Measurements from ENCODE around the gene WFIKKN2.

WFIKKN2 gene

DNA sequence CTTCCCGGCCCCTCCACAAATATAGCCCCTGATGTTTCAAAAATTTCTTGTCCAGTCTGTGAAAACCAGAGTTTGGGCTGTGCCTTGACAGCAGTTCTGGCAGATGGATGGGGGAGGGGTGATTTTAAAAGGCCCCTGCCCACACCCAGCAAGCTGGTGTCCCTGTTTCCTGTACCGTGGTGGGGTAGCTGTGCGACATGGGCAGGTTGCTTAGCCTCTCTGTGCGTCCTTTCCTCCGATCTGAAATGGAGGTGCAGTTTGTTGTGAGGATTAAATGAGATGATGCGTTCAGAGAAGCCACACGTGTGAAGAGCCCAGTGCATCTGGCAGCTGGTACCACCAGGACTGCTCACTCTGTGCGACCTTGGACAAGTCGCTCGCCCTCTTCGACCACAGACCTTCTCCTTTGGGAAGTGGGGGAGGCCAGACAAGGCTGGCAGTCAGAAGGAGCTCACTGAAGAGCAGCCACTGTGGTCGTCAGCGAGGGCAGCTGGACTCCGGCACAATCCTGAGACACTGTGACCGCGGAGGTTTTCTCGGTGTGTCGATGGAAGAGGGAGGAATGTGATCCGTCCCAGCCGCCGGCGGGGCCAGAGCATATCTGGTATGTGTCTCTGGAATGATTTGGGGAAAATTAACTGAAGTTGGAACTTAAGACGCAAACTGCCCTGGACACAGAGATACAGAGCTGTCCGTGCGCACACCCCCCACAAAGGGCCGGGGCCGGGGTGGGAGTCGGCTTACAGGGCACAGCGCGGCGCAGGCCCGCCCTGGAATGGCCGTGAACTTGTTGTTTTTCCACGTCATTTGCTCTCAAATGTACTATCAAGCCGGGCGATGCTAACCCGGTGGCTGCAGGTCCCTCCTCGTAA is 721 bp upstream of the WFIKKN2 start:
- no peak for DNase-seq (ENCODE audit: low spot score)

DNA sequence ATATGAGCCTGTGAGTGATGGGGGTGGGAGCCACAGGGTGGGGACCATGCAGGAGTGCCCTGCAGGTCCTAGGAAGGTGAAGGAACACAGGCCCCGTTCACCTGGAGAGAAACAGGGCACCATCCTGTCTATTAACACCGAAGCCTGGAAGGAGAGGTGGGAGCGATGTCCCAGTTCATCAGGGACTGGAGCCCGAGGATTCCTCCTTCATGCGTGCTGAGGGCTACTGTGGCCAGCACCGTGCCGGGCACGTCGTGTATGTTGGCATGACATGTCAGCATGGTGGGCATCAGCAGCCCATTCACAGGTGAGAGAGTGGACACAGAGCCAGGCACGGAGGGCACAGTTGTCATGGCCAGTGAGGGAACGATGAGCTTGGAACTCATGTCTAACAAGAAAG is 1.4 kb downstream of the WFIKKN2 start:
- DNase-seq (ENCODE audit: low spot score), result no peak

DNA sequence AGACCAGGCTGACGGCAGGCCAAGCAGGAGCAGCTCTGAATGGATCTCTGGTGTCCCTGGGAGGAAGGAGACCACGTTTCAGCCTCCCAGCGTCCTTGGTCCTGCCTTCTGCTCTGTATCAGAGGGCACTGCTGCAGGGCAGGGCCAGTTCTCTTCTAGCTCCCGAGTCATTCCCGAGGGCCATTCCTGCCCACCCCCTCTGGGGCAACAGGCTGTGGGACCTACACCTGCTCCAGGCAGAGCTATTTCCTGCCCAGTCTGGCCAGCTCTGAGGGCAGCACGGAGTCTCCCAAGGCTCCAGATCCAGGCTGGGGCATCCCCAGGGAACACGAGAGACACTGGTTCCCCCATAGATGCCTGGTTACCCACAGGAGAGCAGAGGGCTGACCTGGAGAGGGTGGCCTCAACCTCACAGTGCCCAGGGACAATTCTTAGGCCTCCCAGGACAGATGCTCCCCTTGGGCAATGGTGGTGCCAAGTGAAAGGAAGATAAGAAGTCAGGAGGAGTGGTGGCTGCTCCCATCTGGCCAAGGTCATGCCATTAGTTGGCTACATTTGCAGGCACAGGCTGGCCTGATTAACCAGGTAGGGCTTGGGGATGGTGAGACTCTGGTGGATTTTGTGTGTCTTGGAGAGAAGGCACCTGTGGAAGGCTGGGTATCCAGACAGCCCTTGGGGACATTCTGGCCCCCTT is 2.0 kb downstream of the WFIKKN2 start:
- DNase-seq (ENCODE audit: low spot score), result no peak

DNA sequence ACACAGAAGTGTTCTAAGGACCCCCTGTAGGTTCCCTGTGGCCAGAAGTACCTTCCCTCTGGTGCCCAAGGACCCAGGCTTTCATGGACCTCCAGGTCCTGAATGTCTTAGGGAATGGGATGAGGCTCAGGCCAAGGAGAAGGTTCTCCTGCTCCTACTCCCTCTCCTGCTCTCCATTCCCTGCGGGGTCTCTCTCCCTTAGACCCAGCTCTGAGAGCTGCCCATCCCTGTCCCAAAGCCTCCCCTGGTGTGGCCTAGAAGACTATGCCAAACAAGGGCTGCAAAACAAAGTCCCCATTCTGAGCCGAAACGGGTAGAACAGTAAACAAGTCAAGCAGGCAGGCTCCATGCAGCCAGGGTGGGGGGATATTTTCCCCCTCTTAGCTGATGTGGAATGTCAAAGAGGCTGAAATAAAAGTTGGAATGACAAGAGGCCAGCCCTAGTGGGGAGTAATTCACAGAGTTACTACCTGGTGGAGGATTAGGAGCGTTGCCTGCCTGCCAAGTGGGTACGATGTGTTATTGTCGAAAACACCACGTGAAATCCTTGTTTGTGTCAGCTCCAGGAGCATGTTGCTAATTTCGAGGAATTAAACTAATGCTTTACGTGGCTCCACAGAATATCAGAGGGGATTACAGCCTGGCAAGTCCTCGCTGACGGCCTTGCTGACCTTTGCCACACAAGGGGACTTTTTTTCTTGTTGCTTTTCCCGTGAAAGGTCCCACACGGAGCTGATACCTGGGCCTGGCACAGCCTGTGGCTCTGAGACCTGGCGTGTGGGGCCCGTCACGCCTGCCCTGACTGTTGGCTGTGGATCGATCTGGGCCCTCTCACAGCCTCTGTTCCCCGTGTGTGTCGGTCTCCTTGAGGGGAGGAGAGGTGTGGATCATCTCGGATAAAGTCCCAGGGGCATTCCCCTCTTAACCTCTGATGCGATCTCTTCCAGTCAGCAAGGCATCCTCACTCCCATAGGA is 2.9 kb downstream of the WFIKKN2 start:
- peak; percentile 84 for DNase-seq (ENCODE audit: low spot score)

DNA sequence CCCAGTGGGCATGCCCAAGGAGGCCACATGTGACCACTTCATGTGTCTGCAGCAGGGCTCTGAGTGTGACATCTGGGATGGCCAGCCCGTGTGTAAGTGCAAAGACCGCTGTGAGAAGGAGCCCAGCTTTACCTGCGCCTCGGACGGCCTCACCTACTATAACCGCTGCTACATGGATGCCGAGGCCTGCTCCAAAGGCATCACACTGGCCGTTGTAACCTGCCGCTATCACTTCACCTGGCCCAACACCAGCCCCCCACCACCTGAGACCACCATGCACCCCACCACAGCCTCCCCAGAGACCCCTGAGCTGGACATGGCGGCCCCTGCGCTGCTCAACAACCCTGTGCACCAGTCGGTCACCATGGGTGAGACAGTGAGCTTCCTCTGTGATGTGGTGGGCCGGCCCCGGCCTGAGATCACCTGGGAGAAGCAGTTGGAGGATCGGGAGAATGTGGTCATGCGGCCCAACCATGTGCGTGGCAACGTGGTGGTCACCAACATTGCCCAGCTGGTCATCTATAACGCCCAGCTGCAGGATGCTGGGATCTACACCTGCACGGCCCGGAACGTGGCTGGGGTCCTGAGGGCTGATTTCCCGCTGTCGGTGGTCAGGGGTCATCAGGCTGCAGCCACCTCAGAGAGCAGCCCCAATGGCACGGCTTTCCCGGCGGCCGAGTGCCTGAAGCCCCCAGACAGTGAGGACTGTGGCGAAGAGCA is 4.4 kb downstream of the WFIKKN2 start:
- no peak for DNase-seq (ENCODE audit: low spot score)

DNA sequence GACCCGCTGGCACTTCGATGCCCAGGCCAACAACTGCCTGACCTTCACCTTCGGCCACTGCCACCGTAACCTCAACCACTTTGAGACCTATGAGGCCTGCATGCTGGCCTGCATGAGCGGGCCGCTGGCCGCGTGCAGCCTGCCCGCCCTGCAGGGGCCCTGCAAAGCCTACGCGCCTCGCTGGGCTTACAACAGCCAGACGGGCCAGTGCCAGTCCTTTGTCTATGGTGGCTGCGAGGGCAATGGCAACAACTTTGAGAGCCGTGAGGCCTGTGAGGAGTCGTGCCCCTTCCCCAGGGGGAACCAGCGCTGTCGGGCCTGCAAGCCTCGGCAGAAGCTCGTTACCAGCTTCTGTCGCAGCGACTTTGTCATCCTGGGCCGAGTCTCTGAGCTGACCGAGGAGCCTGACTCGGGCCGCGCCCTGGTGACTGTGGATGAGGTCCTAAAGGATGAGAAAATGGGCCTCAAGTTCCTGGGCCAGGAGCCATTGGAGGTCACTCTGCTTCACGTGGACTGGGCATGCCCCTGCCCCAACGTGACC is 5.0 kb downstream of the WFIKKN2 start:
- no peak for DNase-seq (ENCODE audit: low spot score)

DNA sequence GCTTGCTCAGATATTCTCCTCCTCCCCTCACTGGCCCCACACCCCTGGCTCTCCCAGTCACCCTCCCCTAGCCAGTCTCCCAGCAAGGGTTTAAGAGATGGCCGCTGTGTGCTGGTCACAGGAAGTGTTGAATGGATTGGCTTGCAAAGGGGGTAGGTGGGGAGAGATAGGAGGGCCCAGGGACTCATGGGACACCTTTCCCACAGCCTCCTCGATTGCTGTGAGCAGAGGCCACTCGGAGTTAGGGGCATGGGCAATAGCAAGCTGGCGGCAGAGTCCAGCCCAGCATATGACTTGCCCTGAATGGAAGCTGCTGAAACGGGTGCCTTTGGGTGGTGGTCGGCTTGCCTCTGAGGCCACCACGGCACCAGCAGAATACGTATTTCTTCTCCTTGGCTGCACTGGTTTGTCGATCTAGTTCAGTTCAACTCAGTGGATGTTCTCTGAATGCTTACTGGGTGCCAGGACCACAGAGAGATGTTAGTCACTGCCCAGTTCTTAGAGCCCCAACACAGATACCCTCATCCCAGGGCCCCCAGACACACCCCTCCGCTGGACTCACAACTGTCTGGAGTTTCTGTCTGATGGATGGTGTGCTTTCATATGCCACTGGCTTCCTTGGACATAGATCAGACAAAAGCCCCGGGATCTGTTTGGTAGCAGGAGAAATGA is 6.0 kb downstream of the WFIKKN2 start:
- DNase-seq (ENCODE audit: low spot score), result no peak

DNA sequence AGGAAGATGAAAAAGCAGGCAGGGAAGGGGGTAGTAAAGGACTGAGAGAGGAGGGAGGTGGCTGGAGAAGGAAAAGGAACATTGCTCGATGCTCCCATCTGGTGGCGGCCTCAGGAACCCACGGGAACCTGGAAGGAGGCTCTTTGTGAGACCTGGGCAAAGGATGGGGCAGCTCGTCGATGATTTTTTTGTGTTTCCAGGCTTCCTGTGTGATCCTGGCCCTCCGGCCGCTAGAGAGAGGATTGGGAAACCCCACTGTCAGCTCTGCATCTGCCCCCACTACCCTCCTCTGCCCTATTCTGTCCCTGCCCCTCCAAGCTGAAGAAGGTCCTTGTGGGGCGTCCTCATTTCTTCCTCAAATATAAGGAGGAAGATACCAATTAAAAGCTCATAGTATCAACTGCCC is 6.6 kb downstream of the WFIKKN2 start:
- DNase-seq (ENCODE audit: low spot score), result peak; percentile 90

DNA sequence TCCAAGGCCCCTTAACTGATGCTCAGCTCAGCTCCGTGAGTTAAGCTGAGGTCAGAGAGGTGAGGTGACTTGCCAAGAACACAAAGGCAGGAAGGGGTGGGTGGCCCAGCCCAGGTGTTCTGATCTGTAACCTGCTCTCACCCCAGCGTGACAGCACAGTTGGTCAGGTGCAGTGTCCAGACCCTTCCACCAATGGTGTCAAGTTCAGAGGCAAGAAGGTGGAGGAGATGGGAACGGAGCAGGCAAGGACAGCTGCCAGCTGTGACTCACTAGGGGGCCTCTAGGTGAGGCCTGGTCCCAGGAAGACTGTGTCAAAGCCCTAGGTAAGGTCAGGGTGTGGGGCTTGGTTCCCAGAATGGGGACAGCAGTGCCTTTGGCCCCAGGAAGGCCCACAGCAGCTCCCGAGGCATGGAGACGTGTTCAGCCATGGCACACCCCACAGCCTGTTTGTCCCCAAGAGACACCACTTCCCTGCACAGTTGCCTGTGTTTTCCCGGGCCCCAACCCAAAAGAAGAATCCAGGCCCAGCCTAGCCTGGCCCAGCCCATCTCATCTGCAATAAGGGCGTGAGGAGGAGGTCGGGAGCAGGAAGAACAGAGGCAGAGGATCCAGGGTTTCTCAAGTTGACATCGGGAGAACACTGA is 7.2 kb downstream of the WFIKKN2 start:
- no peak for DNase-seq (ENCODE audit: low spot score)

DNA sequence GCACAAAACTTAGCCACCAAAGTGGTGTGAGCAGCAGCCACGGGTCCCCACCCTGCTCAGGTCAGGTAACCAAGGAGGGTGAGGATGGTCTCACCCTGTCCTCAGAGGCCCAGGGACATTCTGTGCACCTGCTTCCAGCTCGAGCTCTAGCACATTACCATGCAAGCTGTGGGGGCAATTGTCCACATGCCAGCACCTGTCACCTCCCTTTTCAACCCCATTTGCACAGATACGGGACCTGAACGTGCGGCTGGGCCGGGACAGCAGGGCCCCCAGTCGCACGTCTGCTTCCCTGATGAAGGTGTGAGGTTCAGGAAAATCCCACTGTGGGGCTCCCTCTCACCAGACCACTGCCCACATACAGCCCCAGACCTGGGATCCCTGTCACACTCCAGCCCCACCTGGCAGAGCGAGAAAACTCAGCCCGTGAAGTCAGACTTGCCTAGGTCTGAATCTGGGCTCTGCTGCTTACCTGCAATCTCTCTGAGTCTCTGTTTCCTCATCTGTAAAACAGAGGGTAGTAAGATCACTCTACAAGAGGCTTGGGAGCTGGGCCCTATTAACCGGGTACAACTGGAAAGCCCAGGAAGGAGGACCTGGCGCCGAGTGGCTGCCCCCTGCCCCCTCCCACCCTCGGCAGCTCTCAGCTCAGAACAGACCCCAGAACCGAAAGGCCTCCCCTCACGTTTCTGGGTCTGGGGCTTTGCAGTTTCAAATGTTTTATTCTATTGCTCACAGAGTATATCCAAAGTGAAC is 7.9 kb downstream of the WFIKKN2 start:
- DNase-seq (ENCODE audit: low spot score), result no peak

DNA sequence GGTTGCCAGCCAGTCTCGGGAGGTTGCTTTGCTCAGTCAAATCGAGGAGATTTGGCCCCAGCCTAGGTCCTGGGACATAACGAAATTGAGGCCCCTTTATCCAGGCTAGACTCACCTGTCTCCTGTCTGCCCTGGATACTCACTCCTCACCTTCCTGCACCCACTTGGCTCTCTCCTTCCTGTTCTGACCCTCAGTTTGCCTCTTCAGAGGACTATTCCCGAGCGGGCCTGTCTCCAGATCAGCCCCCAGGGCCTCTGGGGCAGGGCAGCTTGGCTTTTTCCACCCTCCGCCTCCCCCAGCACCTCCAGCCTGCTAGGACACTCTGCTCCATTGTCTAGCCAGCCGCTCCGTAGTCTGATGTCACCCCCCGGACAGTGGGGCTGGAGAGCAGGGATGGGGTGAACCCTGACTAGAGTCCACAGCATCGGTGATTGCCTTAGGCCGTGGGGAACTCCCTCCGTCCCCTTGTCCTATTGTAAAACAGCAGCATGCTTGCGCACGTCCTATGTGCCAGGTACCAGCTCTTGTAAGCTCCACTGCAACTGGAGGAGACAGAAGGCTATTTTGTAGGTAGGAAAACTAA is 8.8 kb downstream of the WFIKKN2 start:
- DNase-seq (ENCODE audit: low spot score), result peak; percentile 76

DNA sequence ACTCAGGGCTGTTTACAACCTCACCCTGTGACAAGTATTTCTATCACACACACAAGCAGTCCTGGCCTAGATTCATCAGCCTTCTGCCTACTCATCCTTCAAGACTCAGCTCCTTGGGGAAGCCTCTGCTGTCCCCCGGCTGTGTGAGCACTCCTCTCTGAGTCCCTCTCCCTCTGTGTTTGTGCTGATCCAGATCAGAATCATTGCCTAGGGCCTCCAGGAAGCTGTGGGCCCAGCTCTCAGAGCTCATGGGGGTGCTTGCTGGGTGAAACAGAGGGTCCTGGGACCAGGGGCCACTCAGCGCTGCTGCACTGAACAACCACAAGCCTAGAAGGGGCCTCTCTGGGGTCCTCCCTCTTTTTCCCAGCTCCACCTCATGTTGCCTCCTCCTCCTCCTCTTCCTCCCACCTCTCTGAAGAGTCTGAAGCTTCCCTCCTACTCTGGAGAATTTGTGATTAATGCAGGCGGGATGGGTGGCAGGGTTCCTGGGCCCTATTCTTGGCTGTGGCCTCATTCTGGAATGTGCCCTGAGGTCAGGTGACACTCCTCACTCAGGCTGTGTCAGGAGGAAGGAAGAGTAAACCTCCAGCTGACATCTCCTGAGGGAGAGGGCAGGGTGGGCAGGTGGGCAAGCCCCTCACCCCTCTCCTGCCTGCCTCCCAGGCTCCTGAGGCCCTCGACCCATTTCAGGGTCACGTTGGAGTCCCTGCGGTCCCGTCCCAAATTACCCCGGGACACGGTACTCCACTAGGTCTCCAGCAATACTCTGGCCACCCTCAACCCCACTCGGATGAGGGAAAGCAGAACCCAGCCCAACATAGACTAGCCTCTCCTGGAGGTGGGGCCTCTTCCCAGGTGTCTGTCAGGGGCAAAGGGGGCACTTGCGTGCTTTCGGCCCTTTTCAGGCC is 10.1 kb downstream of the WFIKKN2 start:
- DNase-seq (ENCODE audit: low spot score), result no peak

DNA sequence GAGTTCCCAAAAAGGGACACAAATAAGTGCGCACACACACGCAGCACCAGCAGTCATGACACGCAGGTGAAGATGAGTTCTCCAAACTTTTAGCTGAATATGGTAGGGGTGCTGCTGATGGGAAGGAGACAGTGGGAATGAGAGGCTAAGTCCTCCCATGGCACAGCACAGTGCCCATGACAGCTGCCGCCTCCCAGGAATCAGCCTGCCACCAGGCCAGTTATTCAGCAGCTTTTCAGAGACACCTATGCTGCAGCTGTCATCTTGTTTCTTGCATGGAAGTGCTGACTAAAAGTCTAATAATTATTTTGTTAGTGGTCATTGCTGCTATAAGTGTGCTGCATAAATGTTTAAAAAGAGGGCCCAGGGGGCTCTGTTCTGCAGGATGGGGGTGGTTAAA is 12.2 kb downstream of the WFIKKN2 start:
- DNase-seq (ENCODE audit: low spot score), result no peak

DNA sequence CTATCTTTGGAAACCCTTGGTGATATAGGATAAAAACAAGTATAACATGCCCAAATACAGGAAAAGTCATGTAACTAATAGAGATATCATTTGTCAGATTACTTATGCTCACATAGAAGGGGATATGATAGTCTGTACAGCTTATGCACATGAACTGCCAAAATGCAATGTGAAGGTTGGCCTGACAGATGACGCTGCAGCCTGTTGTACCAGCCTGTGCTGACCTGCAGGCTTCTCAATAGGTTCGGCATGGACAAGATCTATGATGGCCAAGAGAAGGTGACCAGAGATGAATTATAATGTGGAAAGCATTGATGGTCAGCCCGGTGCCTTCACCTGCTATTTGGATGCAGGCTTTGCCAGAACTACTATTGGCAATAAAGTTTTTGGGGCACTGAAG is 12.7 kb downstream of the WFIKKN2 start:
- DNase-seq (ENCODE audit: low spot score), result no peak

DNA sequence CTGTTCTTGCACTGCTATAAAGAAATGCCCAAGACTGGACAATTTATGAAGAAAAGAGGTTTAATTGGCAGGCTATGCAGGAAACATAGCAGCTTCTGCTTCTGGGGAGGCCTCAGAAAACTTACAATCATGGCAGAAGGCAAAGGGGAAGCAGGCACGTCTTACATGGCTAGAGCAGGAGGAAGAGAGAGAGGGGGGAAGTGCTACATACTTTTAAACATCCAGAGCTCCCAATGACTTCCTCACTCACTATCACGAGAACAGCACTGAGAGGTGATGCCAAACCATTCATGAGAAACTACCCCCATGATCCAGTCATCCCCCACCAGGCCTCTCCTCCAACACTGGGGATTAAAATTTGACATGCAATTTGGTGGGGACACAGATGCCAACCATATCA is 13.3 kb downstream of the WFIKKN2 start:
- DNase-seq (ENCODE audit: low spot score), result no peak

DNA sequence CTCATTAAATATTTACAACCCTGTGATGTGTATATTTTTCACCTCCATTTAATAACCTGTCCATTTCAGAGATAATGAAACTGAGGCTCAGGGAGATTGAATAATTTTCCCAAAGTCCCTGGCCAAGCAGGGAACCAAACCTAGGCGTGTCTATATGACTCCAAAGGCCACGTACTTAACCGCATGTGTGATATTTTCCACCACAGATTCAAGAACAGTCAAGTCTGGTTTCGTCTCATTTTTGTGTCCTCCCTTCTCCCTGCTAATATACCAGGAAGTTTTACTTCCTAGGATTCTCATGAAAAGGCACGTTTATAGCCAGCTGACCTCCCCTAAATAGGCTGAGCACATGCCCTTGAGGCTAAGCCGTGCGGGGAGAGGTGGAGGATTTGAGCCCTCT is 15.3 kb downstream of the WFIKKN2 start:
- no peak for DNase-seq (ENCODE audit: low spot score)

DNA sequence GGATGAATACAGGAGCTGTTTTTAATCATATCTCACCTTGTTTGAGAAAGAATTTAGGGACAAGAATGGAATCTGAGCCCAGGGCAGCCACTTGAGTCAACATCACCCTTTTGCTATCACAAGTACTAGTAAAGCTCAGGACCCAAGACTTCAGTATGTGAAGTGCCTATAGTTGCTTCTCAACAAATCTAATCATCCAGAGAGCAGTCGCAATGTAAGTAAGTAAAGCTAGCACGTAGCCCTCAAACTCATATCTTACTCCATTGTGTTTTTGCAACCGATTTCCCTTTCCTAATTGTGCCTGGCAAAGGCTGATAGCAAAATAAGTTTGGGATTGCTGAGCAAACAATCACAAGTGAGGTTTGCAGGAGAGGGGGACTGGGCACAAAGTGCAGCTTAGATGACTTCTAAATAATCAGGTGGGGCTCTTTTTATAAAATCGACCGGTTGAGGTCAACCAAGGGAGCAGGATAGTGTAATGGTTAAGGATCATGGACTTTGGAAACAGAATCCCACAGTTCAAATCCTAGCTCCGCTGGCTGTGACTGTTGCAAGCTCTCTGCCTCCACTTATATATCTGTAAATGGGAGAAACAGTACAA is 17.7 kb downstream of the WFIKKN2 start:
- no peak for DNase-seq (ENCODE audit: low spot score)

DNA sequence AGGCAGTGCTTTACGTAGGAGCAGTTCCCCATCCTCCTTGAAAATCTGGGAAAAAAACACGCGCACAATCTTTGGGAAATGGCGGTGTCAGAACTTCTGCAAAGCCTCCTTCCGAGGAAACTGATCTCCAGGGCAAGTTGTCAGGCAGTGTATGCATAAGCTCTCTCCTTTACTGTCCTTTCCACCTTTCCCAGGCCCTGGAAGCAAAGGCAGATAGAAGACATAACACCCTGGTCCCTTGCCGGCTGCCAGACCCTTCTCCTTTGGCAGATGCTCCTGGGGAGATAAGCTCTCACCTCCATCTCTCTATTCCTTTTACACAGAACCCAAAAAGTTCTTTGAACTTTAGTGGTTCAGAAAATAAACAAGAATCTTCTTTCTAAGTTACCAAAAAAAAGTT is 18.4 kb downstream of the WFIKKN2 start:
- DNase-seq (ENCODE audit: low spot score), result no peak

Data from Ammon's horn (tissue), 1 donor.